HEK293T (cell line): ENCODE results near the gene BRD7.

ENCODE experiments used
- BHLHE40 ChIP-seq: fragments of 450-650 bp; IDR thresholded peaks from 2 replicates; pipeline ENCODE4 v1.6.1; 2016; ENCODE audit warnings: mild to moderate bottlenecking, moderate library complexity, borderline replicate concordance
- CTBP1 ChIP-seq: fragments of 450-650 bp; IDR thresholded peaks from 2 replicates; pipeline ENCODE4 v1.6.1; 2016; ENCODE audit warnings: borderline replicate concordance
- FOXA1 ChIP-seq: fragments of 450-650 bp; IDR thresholded peaks from 2 replicates; pipeline ENCODE4 v1.6.1; 2016; ENCODE audit warnings: mild to moderate bottlenecking
- L3MBTL2 ChIP-seq: fragments of 450-650 bp; conservative IDR thresholded peaks from 2 replicates; pipeline ENCODE4 v1.6.1; 2016; ENCODE audit warnings: mild to moderate bottlenecking
- LEF1 ChIP-seq: fragments of 450-650 bp; IDR thresholded peaks from 2 replicates; pipeline ENCODE4 v1.6.1; 2017; ENCODE audit warnings: mild to moderate bottlenecking, borderline replicate concordance
- SP1 ChIP-seq: fragments of 450-650 bp; IDR thresholded peaks from 2 replicates; pipeline ENCODE4 v1.6.1; 2017

DNA sequence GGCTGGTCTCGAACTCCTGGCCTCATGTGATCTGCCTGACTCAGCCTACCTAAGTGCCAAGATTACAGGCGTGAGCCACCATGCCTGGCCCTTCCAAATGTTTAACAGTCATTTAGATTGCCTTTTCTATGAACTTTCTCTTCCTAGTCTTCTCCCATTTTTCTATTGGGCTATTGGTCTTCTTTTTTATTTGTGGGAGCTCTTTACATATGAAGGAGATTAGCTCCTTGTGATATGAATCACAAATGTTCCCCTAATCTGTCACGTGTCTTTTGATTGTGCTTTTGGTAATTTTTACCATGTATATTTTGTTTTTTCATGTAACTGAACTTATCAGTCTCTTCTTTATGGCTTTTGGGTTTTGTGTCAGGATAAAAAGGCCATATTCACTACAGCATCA is 90.5 kb downstream of the BRD7 start:
- TF ChIP-seq SP1 (no peak), CTBP1 (no peak), LEF1 (no peak), L3MBTL2 (no peak), BHLHE40 (no peak), FOXA1 (no peak)
